HepG2 (cell line): ENCODE measurements around the gene MYBL2. TPM values are rescaled to one million over a fixed set of nuclear protein-coding genes. Genes with fewer than 3 reads are reported as not detected.

Source experiments
- ARNT ChIP-seq: fragments of 450-650 bp; IDR thresholded peaks from 2 replicates; pipeline ENCODE4 v1.6.1; 2017
- BRD4 ChIP-seq: sonication (generic); formaldehyde crosslinking; IDR thresholded peaks from 2 replicates; pipeline ENCODE4 v1.4.0; 2020; ENCODE audit warnings: missing genetic modification reagents
- DR1 ChIP-seq: sonication (generic); formaldehyde crosslinking; IDR thresholded peaks from 2 replicates; pipeline ENCODE4 v1.8.0; 2021; ENCODE audit warnings: mild to moderate bottlenecking, missing genetic modification reagents, inconsistent platforms
- FOSL2 ChIP-seq: sonication (generic); formaldehyde crosslinking; IDR thresholded peaks from 2 replicates; pipeline ENCODE4 v1.4.0; 2020; ENCODE audit warnings: missing genetic modification reagents
- HMG20A ChIP-seq: IDR thresholded peaks from 2 replicates; pipeline ENCODE4 v1.6.1; 2016; ENCODE audit warnings: borderline replicate concordance
- HNF4A ChIP-seq: sonication (generic); formaldehyde crosslinking; IDR thresholded peaks from 2 replicates; pipeline ENCODE4 v1.4.0; 2020; ENCODE audit warnings: missing genetic modification reagents
- HNRNPL ChIP-seq: fragments of 200-400 bp; formaldehyde crosslinking; IDR thresholded peaks from 2 replicates; pipeline ENCODE4 v1.6.1; 2017; ENCODE audit warnings: mild to moderate bottlenecking, low read depth, low read length
- NFYC ChIP-seq: IDR thresholded peaks from 2 replicates; pipeline ENCODE4 v1.6.1; 2016; ENCODE audit warnings: missing genetic modification reagents, missing compliant biosample characterization
- STAG1 ChIP-seq: sonication (generic); formaldehyde crosslinking; IDR thresholded peaks from 2 replicates; pipeline ENCODE4 v1.4.0; 2020; ENCODE audit warnings: missing genetic modification reagents
- TEAD2 ChIP-seq: sonication (generic); formaldehyde crosslinking; IDR thresholded peaks from 2 replicates; pipeline ENCODE4 v1.9.0; 2021; ENCODE audit warnings: missing genetic modification reagents
- ZFP37 ChIP-seq: sonication (generic); formaldehyde crosslinking; IDR thresholded peaks from 2 replicates; pipeline ENCODE4 v1.4.0; 2020; ENCODE audit warnings: missing genetic modification reagents, borderline replicate concordance
- ZFP62 ChIP-seq: sonication (generic); formaldehyde crosslinking; IDR thresholded peaks from 2 replicates; pipeline ENCODE4 v1.4.0; 2020; ENCODE audit warnings: missing genetic modification reagents
- ZIK1 ChIP-seq: sonication (generic); formaldehyde crosslinking; IDR thresholded peaks from 2 replicates; pipeline ENCODE4 v1.5.0; 2020; ENCODE audit warnings: mild to moderate bottlenecking, low read depth, missing genetic modification reagents, borderline replicate concordance
- ZNF274 ChIP-seq: sonication (generic); formaldehyde crosslinking; IDR thresholded peaks from 2 replicates; pipeline ENCODE4 v1.5.1; 2020; ENCODE audit warnings: mild to moderate bottlenecking, missing genetic modification reagents
- ZNF678 ChIP-seq: sonication (generic); formaldehyde crosslinking; IDR thresholded peaks from 2 replicates; pipeline ENCODE4 v1.4.0; 2020; ENCODE audit warnings: mild to moderate bottlenecking, missing genetic modification reagents
- ZNF761 ChIP-seq: sonication (generic); formaldehyde crosslinking; conservative IDR thresholded peaks from 2 replicates; pipeline ENCODE4 v1.4.0; 2020; ENCODE audit warnings: mild to moderate bottlenecking, missing genetic modification reagents
- ZNF776 ChIP-seq: sonication (generic); formaldehyde crosslinking; IDR thresholded peaks from 2 replicates; pipeline ENCODE4 v1.4.0; 2020; ENCODE audit warnings: mild to moderate bottlenecking, missing genetic modification reagents
- ZSCAN12 ChIP-seq: sonication (generic); formaldehyde crosslinking; IDR thresholded peaks from 2 replicates; pipeline ENCODE4 v1.9.0; 2021; ENCODE audit warnings: mild to moderate bottlenecking, missing genetic modification reagents
- polyA plus RNA-seq, 8 experiments: library from polyadenylated mRNA; depleted of rRNA in 3 of 8; stranded (reverse) in 7 of 8; unstranded in 1 of 8; fragments of >200 nt; fragmentation: Illumina TruSeq in 4 of 8; extraction: Trizol in 4 of 8; gene quantifications; 2 replicates each; pipeline versions ENCODE4 v1.2.1 to v1.2.3, GENCODE V29; 2011 to 2016; ENCODE audit warnings: low read depth in 4 of 8, missing spikeins in 1 of 8, mixed read lengths in 1 of 8; ENCODE audit not compliant: insufficient read depth in 1 of 8
- total RNA-seq, 5 experiments: library from RNA; depleted of rRNA; stranded (reverse); fragments of >200 nt; fragmentation: Illumina TruSeq; extraction: Trizol; gene quantifications; 2 replicates each; pipeline ENCODE4 v1.2.3, GENCODE V29; 2016; ENCODE audit warnings: low read depth in 1 of 5
- TF ChIP-seq, protein P1 (sequence below): sonication (generic); formaldehyde crosslinking; IDR thresholded peaks from 2 replicates; pipeline ENCODE4 v1.5.1; 2020; ENCODE audit warnings: mild to moderate bottlenecking, missing genetic modification reagents
- TF ChIP-seq, protein P2 (sequence below): sonication (generic); formaldehyde crosslinking; conservative IDR thresholded peaks from 2 replicates; pipeline ENCODE4 v1.8.1; 2023; ENCODE audit warnings: missing genetic modification reagents
- TF ChIP-seq, protein P3 (sequence below): sonication (generic); formaldehyde crosslinking; IDR thresholded peaks from 2 replicates; pipeline ENCODE4 v1.8.1; 2023; ENCODE audit warnings: missing genetic modification reagents, mild to moderate bottlenecking, borderline replicate concordance
- TF ChIP-seq, protein P4 (sequence below): sonication (generic); formaldehyde crosslinking; IDR thresholded peaks from 2 replicates; pipeline ENCODE4 v1.4.0; 2020; ENCODE audit warnings: mild to moderate bottlenecking, low read depth, missing genetic modification reagents
- TF ChIP-seq, protein P5 (sequence below): IDR thresholded peaks from 2 replicates; pipeline ENCODE4 v1.6.1; 2016; ENCODE audit warnings: missing compliant biosample characterization, missing genetic modification reagents, borderline replicate concordance
- TF ChIP-seq, protein P6 (sequence below): sonication (generic); formaldehyde crosslinking; IDR thresholded peaks from 2 replicates; pipeline ENCODE4 v1.4.0; 2020; ENCODE audit warnings: mild to moderate bottlenecking, low read depth, missing genetic modification reagents

Gene MYBL2
- total and polyA plus RNA-seq, 2 of the 13 experiments (the other 11 are each of a cell fraction or from before 2014, with no cell fraction given) = 11.9 to 66.2 TPM

DNA sequence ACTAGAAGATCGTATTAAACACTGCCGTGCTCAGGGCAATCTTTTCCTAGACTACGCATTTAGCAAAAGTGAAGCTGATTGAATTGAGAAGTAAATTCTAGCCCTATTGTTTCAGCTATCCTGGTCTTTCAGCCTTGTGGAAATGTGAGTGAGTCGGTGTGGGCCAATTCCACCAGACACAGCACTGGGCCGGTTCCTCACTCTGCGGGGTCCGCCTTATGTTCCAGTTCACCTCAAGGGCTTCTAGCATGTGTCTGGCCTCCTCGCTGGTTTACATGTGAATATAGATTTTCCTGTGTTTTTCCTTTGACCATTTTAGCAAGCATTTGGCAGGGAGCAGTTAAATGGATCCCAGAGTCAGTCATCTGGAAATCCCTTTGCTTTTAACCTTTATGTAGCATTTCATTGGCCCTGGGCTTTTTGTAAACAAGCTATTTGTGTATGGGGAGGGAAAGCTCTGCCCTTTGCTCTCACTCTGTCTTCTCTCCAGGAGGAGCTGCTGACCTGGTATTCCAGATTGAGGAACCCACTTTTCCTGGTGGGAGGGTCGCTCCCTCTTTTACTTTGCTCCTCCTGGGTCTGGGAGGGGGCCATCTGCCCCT, 72.3 kb downstream of the MYBL2 start (continued):
- TF ChIP-seq, protein P1, sequence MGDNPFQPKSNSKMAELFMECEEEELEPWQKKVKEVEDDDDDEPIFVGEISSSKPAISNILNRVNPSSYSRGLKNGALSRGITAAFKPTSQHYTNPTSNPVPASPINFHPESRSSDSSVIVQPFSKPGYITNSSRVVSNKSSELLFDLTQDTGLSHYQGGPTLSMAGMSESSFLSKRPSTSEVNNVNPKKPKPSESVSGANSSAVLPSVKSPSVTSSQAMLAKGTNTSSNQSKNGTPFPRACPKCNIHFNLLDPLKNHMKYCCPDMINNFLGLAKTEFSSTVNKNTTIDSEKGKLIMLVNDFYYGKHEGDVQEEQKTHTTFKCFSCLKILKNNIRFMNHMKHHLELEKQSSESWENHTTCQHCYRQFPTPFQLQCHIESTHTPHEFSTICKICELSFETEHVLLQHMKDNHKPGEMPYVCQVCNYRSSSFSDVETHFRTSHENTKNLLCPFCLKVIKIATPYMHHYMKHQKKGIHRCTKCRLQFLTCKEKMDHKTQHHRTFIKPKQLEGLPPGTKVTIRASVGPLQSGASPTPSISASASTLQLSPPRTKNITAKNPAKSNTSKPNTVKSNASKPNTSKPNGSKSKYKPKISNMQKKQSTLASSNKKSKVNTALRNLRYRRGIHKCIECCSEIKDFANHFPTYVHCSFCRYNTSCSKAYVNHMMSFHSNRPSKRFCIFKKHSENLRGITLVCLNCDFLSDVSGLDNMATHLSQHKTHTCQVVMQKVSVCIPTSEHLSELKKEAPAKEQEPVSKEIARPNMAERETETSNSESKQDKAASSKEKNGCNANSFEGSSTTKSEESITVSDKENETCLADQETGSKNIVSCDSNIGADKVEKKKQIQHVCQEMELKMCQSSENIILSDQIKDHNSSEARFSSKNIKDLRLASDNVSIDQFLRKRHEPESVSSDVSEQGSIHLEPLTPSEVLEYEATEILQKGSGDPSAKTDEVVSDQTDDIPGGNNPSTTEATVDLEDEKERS (CRISPR knock-in tag) = no peak
- TF ChIP-seq, protein P2, sequence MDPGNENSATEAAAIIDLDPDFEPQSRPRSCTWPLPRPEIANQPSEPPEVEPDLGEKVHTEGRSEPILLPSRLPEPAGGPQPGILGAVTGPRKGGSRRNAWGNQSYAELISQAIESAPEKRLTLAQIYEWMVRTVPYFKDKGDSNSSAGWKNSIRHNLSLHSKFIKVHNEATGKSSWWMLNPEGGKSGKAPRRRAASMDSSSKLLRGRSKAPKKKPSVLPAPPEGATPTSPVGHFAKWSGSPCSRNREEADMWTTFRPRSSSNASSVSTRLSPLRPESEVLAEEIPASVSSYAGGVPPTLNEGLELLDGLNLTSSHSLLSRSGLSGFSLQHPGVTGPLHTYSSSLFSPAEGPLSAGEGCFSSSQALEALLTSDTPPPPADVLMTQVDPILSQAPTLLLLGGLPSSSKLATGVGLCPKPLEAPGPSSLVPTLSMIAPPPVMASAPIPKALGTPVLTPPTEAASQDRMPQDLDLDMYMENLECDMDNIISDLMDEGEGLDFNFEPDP (CRISPR knock-in tag) = no peak
- no peak for TF ChIP-seq DR1 (CRISPR knock-in tag)
- TF ChIP-seq NFYC (CRISPR knock-in tag) = no peak
- TF ChIP-seq ZFP37 (CRISPR knock-in tag) = no peak
- no peak for TF ChIP-seq ZIK1 (CRISPR knock-in tag)
- no peak for TF ChIP-seq FOSL2 (CRISPR knock-in tag)
- no peak for TF ChIP-seq BRD4 (CRISPR knock-in tag)
- TF ChIP-seq, protein P3, sequence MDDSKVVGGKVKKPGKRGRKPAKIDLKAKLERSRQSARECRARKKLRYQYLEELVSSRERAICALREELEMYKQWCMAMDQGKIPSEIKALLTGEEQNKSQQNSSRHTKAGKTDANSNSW (CRISPR knock-in tag) = no peak
- TF ChIP-seq, protein P4, sequence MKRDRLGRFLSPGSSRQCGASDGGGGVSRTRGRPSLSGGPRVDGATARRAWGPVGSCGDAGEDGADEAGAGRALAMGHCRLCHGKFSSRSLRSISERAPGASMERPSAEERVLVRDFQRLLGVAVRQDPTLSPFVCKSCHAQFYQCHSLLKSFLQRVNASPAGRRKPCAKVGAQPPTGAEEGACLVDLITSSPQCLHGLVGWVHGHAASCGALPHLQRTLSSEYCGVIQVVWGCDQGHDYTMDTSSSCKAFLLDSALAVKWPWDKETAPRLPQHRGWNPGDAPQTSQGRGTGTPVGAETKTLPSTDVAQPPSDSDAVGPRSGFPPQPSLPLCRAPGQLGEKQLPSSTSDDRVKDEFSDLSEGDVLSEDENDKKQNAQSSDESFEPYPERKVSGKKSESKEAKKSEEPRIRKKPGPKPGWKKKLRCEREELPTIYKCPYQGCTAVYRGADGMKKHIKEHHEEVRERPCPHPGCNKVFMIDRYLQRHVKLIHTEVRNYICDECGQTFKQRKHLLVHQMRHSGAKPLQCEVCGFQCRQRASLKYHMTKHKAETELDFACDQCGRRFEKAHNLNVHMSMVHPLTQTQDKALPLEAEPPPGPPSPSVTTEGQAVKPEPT = no peak
- no peak for TF ChIP-seq STAG1 (CRISPR knock-in tag)
- TF ChIP-seq ZNF761 (CRISPR knock-in tag) = no peak
- no peak for TF ChIP-seq ZFP62 (CRISPR knock-in tag)
- TF ChIP-seq TEAD2 (CRISPR knock-in tag) = no peak
- no peak for TF ChIP-seq ZNF678 (CRISPR knock-in tag)
- TF ChIP-seq ZNF274 (CRISPR knock-in tag) = no peak
- TF ChIP-seq, protein P5, sequence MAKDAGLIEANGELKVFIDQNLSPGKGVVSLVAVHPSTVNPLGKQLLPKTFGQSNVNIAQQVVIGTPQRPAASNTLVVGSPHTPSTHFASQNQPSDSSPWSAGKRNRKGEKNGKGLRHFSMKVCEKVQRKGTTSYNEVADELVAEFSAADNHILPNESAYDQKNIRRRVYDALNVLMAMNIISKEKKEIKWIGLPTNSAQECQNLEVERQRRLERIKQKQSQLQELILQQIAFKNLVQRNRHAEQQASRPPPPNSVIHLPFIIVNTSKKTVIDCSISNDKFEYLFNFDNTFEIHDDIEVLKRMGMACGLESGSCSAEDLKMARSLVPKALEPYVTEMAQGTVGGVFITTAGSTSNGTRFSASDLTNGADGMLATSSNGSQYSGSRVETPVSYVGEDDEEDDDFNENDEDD (CRISPR knock-in tag) = no peak
- TF ChIP-seq HNF4A (CRISPR knock-in tag) = 0 out of 2 replicates have a peak, but pooled peaks have one; percentile 16
- TF ChIP-seq ZSCAN12 (CRISPR knock-in tag) = no peak
- no peak for TF ChIP-seq HMG20A (CRISPR knock-in tag)
- no peak for TF ChIP-seq ARNT
- no peak for TF ChIP-seq HNRNPL
- no peak for TF ChIP-seq ZNF776
- TF ChIP-seq, protein P6, sequence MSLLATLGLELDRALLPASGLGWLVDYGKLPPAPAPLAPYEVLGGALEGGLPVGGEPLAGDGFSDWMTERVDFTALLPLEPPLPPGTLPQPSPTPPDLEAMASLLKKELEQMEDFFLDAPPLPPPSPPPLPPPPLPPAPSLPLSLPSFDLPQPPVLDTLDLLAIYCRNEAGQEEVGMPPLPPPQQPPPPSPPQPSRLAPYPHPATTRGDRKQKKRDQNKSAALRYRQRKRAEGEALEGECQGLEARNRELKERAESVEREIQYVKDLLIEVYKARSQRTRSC (CRISPR knock-in tag) = no peak
